Left ventricle myocardium inferior (tissue), 1 donor: Measurements from ENCODE around the gene CACNA2D2. TPM values are rescaled to one million over a fixed set of nuclear protein-coding genes. Genes with fewer than 3 reads are reported as not detected.

Source experiments
- DNase-seq: peaks from one replicate; pipeline ENCODE4 v3.0.0-alpha.2; 2020
- H3K27ac ChIP-seq: fragments of 200-600 bp; replicated peaks from 2 replicates; pipeline ENCODE4 v1.8.0; 2021
- H3K27me3 ChIP-seq: fragments of 200-600 bp; 2 replicates; pipeline ENCODE4 v1.8.0; 2021; ENCODE audit warnings: low read depth
- H3K36me3 ChIP-seq: fragments of 200-600 bp; 2 replicates; pipeline ENCODE4 v1.8.0; 2021
- H3K4me1 ChIP-seq: fragments of 200-600 bp; 2 replicates; pipeline ENCODE4 v1.8.0; 2021
- H3K4me3 ChIP-seq: fragments of 200-600 bp; 2 replicates; pipeline ENCODE4 v1.8.0; 2021; ENCODE audit warnings: mild to moderate bottlenecking, moderate library complexity
- H3K9me3 ChIP-seq: fragments of 200-600 bp; replicated peaks from 2 replicates; pipeline ENCODE4 v1.8.0; 2021
- intact Hi-C: fragments of 100-400 bp; cut with micrococcal nuclease; formaldehyde crosslinking; loops from one replicate; pipeline ENCODE4 v1.11.0; 2022
- total RNA-seq: library from RNA; stranded (reverse); fragmentation: NEBNext Ultra II Directional; extraction: Animal tissue kit (Norgen Biotek cat#: 25700); gene quantifications from one replicate; pipeline ENCODE4 v1.2.1, GENCODE V29; 2021
- TF ChIP-seq, protein P1 (sequence below): fragments of 200-600 bp; IDR thresholded peaks from 2 replicates; pipeline ENCODE4 v1.8.0; 2021; ENCODE audit warnings: antibody characterized with exemption, mild to moderate bottlenecking, borderline replicate concordance
- donor health status: DM: no; HTN: yes; CAD: no; lungs with severe emphysema.

The CACNA2D2 gene
- total RNA-seq, 1 donor from 2014 or later, result 2.3 TPM

DNA sequence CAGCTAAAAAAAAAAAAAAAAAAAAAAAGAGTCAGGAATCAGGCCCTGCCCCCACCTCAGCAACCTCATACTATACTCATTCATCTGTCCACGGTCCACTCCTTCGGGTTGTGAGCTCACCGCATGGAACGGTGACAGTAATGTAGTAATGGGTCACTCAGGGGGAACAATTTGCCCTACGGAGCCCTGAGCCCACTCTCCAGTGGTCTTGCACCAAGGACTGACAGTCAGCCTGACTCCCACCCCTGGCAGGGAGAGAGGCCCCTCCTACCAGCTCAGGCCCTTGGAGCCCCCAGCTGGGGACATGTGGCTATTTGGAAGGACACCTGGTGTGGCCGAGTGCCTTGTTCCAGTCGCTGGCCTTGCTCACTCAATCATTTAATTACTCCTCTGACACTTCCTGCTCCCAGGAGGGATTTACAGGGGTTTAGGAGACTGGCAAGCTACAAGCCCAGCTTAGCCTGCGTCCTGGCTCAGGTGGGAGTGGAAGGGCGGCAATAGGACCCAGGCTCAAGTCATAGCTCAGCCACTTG lies 19.9 kb upstream of the CACNA2D2 start:
- Histone ChIP-seq H3K27ac (no peak overlapping the region), H3K4me1 (no peaks in the 10 kb centered on the region), H3K27me3 (no peaks in the 10 kb centered on the region), H3K4me3 (no peak overlapping the region), H3K36me3 (no peaks in the 10 kb centered on the region), H3K9me3 (no peaks in the 10 kb centered on the region)
- TF ChIP-seq, protein P1, sequence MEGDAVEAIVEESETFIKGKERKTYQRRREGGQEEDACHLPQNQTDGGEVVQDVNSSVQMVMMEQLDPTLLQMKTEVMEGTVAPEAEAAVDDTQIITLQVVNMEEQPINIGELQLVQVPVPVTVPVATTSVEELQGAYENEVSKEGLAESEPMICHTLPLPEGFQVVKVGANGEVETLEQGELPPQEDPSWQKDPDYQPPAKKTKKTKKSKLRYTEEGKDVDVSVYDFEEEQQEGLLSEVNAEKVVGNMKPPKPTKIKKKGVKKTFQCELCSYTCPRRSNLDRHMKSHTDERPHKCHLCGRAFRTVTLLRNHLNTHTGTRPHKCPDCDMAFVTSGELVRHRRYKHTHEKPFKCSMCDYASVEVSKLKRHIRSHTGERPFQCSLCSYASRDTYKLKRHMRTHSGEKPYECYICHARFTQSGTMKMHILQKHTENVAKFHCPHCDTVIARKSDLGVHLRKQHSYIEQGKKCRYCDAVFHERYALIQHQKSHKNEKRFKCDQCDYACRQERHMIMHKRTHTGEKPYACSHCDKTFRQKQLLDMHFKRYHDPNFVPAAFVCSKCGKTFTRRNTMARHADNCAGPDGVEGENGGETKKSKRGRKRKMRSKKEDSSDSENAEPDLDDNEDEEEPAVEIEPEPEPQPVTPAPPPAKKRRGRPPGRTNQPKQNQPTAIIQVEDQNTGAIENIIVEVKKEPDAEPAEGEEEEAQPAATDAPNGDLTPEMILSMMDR, result no peak
- intact Hi-C loops, result no loop called here
- no peak for DNase-seq

DNA sequence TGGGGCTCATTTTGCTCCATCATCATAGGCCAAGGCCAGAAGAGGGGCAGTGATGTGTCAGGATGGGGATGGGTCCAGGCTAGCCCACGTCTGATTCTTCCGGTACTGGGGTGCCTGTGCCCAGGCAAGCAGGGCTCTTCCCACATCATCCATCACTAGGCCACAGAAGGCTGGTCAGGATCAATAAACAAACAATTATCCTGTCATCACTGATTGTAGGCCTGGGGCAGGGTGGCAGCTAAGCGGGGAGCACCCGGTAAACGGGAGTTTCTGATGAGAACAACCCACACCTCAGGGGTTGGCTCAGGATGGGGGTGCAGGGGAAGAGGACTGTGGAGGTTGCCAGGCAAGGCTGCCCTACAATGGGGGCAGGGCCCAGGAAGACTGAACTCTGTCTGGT lies 18.1 kb upstream of the CACNA2D2 start:
- no peak for DNase-seq
- Histone ChIP-seq H3K4me1 (peaks cover 9% of the 10 kb centered on the region), H3K36me3 (no peaks in the 10 kb centered on the region), H3K27me3 (no peaks in the 10 kb centered on the region), H3K9me3 (no peaks in the 10 kb centered on the region), H3K27ac (no peak overlapping the region), H3K4me3 (no peak overlapping the region)
- intact Hi-C loops, result no loop called here
- TF ChIP-seq, protein P1, result no peak

DNA sequence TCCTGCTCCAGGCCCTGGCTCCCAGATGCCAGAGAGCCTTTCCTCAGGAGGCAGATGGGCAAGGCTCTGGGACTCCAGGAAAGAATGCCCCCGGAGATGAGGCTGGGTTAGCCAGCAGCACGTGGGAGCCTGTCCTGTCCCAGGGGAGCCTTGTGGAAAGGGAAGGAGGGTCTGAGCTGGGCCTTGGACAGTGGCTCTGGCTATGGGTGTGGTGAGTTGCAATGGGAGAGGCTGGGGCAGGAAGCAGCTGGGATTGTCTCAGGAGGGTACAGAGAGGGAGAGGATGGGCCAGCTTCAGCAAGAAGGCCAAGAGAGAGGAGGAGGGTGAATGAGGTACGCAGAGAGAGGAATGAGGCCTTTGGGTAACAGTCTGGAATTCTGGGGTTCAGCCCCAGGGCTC lies 17.4 kb upstream of the CACNA2D2 start:
- TF ChIP-seq, protein P1, result no peak
- Histone ChIP-seq H3K27me3 (no peaks in the 10 kb centered on the region), H3K27ac (no peak overlapping the region), H3K4me3 (no peak overlapping the region), H3K36me3 (no peaks in the 10 kb centered on the region), H3K9me3 (no peaks in the 10 kb centered on the region), H3K4me1 (peaks cover 17% of the 10 kb centered on the region)
- DNase-seq, result no peak
- intact Hi-C loops, result no loop called here

DNA sequence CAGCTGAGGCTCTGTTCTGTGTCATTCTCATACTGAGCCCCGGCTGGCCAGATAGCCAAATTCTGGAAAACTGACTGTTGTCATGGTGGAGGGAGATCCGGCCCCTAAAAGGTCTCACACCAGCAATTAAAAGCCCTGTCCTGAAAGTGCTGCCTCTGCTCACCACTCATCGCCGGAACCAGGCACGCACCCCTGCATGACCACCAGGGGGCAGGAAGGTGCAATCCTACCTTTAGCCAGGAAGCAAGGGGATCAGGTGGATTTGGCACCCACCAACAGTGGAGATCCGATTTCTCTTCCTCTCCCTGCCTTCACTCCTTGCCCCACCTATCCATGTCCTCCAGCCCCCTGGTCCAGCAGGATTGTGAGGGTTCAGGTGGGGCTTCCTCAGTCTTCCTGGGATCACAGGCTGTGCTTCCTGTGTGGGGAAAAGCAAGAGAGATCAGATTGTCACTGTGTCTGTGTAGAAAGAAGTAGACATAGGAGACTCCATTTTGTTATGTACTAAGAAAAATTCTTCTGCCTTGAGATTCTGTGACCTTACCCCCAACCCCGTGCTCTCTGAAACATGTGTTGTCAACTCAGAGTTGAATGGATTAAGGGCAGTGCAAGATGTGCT lies 16.1 kb upstream of the CACNA2D2 start:
- DNase-seq, result peak; percentile 45

DNA sequence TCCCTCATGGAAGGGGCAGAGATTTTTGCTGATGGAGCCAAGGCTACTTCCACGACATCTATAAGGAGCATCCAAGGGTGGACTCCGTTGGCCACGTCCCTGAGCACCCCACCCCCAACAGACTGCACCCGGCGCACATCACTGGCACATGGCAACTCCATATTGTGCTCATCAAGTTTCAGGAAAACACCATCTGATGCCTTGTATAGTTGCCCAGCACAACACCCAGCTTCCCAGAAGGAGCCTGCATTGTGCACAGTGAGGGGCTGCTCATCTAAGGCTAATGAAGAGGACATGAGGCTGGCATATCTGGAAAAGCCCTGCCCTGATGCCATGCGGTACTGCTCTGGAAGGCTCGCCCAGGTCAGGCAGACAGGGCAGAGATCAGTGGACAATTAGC lies 15.0 kb upstream of the CACNA2D2 start:
- H3K27me3 ChIP-seq, result no peaks in the 10 kb centered on the region
- H3K4me1 ChIP-seq, result peaks cover 25% of the 10 kb centered on the region
- DNase-seq, result no peak
- H3K36me3 ChIP-seq, result no peaks in the 10 kb centered on the region
- no peak overlapping the region for H3K27ac ChIP-seq
- intact Hi-C loops, result no loop called here
- TF ChIP-seq, protein P1, result no peak
- no peaks in the 10 kb centered on the region for H3K9me3 ChIP-seq
- no peak overlapping the region for H3K4me3 ChIP-seq

More for the DNA sequence above, 16.1 kb upstream of the CACNA2D2 start:
- H3K9me3 ChIP-seq, result no peaks in the 10 kb centered on the region
- peaks cover 25% of the 10 kb centered on the region for H3K4me1 ChIP-seq
- H3K27me3 ChIP-seq, result no peaks in the 10 kb centered on the region
- intact Hi-C loops, result no loop called here
- TF ChIP-seq, protein P1, result peak; percentile 90
- no peak overlapping the region for H3K27ac ChIP-seq
- H3K36me3 ChIP-seq, result no peaks in the 10 kb centered on the region
- no peak overlapping the region for H3K4me3 ChIP-seq
